ENCODE results near the gene ENO3. TPM values are rescaled to one million over a fixed set of nuclear protein-coding genes. Genes with fewer than 3 reads are reported as not detected.
"Not testable (repeated sequence)": the region's sequence is repeated elsewhere in the genome, so short reads cannot be mapped to it uniquely, and the experiment has no call there.

Gene ENO3
- total RNA-seq, 1 donor from 2014 or later, result 9.8 TPM

DNA sequence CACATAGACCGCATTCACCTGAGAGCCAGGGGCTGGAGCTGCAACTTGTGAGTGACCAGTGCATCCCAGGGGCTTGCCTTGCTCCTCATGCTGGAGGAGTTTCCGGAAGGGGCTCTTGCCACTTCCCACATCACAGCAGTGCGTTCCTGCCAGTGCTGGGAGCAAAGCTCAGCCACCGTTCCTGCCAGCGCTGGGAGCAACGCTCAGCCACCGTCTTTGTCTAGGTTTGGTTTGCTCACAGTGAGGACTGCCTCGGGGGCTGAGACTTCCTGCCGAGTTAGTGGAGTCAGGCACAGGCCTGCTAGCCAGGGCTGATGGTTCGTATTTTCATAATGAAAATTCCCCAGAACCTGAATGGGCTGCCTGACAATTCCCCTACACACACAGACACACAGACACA, 42.6 kb upstream of the ENO3 start:
- TF ChIP-seq, protein P1, sequence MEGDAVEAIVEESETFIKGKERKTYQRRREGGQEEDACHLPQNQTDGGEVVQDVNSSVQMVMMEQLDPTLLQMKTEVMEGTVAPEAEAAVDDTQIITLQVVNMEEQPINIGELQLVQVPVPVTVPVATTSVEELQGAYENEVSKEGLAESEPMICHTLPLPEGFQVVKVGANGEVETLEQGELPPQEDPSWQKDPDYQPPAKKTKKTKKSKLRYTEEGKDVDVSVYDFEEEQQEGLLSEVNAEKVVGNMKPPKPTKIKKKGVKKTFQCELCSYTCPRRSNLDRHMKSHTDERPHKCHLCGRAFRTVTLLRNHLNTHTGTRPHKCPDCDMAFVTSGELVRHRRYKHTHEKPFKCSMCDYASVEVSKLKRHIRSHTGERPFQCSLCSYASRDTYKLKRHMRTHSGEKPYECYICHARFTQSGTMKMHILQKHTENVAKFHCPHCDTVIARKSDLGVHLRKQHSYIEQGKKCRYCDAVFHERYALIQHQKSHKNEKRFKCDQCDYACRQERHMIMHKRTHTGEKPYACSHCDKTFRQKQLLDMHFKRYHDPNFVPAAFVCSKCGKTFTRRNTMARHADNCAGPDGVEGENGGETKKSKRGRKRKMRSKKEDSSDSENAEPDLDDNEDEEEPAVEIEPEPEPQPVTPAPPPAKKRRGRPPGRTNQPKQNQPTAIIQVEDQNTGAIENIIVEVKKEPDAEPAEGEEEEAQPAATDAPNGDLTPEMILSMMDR (IDR thresholded peaks at IDR 0.05), result no peak
- Mint-ChIP-seq H3K9me3 (ENCODE audit: low read depth) (no peaks in the 10 kb centered on the region), H3K4me3 (ENCODE audit: unreplicated experiment) (no peak overlapping the region), H3K27me3 (ENCODE audit: low read depth) (no peaks in the 10 kb centered on the region), H3K27ac (ENCODE audit: unreplicated experiment) (no peak overlapping the region), H3K36me3 (ENCODE audit: low read depth) (no peaks in the 10 kb centered on the region), H3K4me1 (ENCODE audit: low read depth) (peaks cover 3% of the 10 kb centered on the region)
- peak; percentile 72 for DNase-seq (ENCODE audit: low spot score)

DNA sequence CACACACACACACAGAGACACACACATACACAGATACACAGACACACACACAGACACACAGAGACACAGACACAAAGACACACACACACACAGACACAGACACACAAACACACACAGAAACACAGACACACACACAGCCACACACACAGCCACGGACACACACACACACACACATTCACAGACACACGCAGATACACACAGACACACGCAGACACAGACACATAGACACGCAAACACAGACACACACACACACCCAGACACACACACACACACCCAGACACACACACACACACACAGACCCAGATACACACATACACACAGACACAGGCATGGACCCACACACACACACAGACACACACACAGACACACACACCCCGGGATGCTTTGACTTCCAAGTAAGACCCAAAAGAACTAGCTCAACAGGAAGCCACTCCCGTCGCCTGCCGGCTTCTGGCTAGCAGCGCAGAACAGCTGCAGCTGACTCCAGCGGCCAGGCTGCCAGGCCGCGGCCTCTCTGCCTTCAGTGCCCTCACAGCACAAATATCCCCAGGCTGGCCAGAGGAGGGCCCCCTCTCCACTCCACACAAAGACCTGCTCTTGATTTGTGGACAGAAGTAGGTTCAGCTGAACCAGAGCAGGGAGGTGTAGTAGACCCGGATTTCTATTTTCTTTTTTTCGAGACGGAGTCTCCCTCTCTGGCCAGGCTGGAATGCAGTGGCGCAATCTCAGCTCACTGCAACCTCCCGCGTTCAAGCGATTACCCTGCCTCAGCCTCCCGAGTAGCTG, 42.0 kb upstream of the ENO3 start:
- H3K4me3 Mint-ChIP-seq (ENCODE audit: unreplicated experiment), result no peak overlapping the region
- TF ChIP-seq, protein P1 (IDR thresholded peaks at IDR 0.05), result peak; percentile 88
- no peak overlapping the region for H3K27ac Mint-ChIP-seq (ENCODE audit: unreplicated experiment)
- H3K9me3 Mint-ChIP-seq (ENCODE audit: low read depth), result no peaks in the 10 kb centered on the region
- peak; percentile 94 for DNase-seq (ENCODE audit: low spot score)
- no peaks in the 10 kb centered on the region for H3K27me3 Mint-ChIP-seq (ENCODE audit: low read depth)
- no peaks in the 10 kb centered on the region for H3K36me3 Mint-ChIP-seq (ENCODE audit: low read depth)
- H3K4me1 Mint-ChIP-seq (ENCODE audit: low read depth), result peaks cover 3% of the 10 kb centered on the region

DNA sequence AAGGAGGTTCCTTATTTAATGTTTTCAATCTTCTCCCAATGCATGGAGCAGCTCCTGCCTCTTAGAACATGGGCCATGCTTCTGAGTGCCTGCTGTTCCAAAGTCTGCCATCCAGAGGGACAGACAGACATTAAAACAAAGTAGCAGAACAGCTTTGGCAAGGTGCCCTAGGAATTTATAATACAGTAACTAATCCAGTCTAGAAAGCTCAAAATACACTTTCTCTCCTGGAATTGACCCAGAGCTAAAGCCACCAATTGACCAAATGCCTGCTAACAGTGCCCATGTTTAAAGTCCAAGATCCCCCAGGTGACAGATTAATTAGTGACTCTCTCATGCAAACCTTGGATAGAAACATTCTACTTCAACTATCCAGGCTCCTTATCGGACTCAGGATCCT, 36.9 kb upstream of the ENO3 start:
- DNase-seq (ENCODE audit: low spot score), result no peak
- TF ChIP-seq, protein P1 (IDR thresholded peaks at IDR 0.05), result no peak
- Mint-ChIP-seq H3K4me1 (ENCODE audit: low read depth) (peaks cover 7% of the 10 kb centered on the region), H3K4me3 (ENCODE audit: unreplicated experiment) (no peak overlapping the region), H3K27me3 (ENCODE audit: low read depth) (no peaks in the 10 kb centered on the region), H3K36me3 (ENCODE audit: low read depth) (no peaks in the 10 kb centered on the region), H3K27ac (ENCODE audit: unreplicated experiment) (no peak overlapping the region), H3K9me3 (ENCODE audit: low read depth) (no peaks in the 10 kb centered on the region)

DNA sequence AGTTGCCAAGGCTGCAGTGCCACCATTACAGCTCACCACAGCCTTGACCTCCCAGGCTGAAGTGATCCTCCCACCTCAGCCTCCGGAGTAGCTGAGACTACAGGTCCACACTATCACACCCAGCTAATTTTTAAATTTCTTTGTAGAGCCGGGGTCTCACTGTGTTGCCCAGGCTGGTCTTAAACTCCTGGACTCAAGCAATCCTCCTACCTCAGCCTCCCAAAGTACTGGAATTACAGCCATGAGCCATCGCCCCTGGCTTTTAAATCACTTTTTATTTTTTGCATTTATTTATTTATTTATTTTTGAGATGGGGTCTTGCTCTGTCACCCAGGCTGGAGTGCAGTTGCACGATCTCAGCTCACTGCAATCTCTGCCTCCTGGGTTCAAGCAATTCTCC, 36.4 kb upstream of the ENO3 start:
- DNase-seq (ENCODE audit: low spot score); H3K27me3 Mint-ChIP-seq (ENCODE audit: low read depth); H3K4me1 Mint-ChIP-seq (ENCODE audit: low read depth); H3K36me3 Mint-ChIP-seq (ENCODE audit: low read depth); H3K4me3 Mint-ChIP-seq (ENCODE audit: unreplicated experiment); H3K27ac Mint-ChIP-seq (ENCODE audit: unreplicated experiment); H3K9me3 Mint-ChIP-seq (ENCODE audit: low read depth): not testable (repeated sequence)

DNA sequence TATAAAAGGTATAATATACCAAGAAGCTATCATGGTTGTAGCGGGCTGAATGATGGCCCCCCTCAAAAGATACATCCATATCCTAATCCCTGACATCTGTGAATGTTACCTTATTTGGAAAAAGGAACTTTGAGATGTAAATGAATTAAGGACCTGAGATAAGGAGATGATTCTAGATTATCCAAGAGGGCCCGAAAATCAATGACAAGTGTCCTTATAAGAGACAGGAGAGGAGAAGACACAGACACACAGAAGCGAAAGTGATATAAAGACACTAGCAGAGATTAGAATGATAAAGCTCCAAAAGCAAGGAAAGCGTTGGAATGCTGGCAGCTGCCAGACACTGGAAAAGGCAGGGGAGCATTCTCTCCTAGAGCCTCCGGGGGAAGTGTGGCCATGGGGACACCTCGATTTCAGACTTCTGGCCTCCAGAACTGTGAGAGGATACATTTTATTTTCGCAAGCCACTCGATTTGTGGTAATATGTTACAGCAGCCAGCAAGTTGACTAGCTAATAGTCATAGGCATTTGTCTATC, 31.3 kb upstream of the ENO3 start:
- no peaks in the 10 kb centered on the region for H3K36me3 Mint-ChIP-seq (ENCODE audit: low read depth)
- DNase-seq (ENCODE audit: low spot score), result no peak
- no peak overlapping the region for H3K4me3 Mint-ChIP-seq (ENCODE audit: unreplicated experiment)
- no peaks in the 10 kb centered on the region for H3K4me1 Mint-ChIP-seq (ENCODE audit: low read depth)
- H3K27me3 Mint-ChIP-seq (ENCODE audit: low read depth), result no peaks in the 10 kb centered on the region
- TF ChIP-seq, protein P1 (IDR thresholded peaks at IDR 0.05), result no peak
- H3K9me3 Mint-ChIP-seq (ENCODE audit: low read depth), result no peaks in the 10 kb centered on the region
- H3K27ac Mint-ChIP-seq (ENCODE audit: unreplicated experiment), result no peak overlapping the region
